GM12801 (cell line): ENCODE measurements around the gene FCRL1.

Experiments used
- TF ChIP-seq, protein P1 (sequence below): IDR thresholded peaks from one replicate; pipeline ENCODE4 v1.5.1; 2011; ENCODE audit warnings: control low read depth; ENCODE audit not compliant: insufficient read length; ENCODE audit errors: extremely low read depth

Gene FCRL1

DNA sequence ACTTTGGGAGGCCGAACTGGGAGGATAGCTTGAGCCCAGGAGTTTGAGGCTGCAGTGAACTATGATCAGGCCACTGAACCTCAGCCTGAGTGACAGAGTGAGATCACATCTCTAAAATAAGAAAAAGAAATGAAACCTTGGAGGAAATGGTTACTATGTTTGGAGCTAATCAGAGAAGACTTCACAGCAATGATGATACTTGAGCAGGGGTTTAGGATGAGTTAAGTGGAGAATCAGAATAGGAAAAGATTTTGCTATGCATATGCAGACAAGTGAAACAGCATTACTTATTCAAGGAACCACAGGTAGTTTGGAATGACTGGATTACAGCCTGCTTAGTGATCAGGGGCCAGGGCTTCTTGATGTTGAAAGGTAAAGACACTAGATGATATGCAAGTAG is 23.0 kb upstream of the FCRL1 start:
- TF ChIP-seq, protein P1, sequence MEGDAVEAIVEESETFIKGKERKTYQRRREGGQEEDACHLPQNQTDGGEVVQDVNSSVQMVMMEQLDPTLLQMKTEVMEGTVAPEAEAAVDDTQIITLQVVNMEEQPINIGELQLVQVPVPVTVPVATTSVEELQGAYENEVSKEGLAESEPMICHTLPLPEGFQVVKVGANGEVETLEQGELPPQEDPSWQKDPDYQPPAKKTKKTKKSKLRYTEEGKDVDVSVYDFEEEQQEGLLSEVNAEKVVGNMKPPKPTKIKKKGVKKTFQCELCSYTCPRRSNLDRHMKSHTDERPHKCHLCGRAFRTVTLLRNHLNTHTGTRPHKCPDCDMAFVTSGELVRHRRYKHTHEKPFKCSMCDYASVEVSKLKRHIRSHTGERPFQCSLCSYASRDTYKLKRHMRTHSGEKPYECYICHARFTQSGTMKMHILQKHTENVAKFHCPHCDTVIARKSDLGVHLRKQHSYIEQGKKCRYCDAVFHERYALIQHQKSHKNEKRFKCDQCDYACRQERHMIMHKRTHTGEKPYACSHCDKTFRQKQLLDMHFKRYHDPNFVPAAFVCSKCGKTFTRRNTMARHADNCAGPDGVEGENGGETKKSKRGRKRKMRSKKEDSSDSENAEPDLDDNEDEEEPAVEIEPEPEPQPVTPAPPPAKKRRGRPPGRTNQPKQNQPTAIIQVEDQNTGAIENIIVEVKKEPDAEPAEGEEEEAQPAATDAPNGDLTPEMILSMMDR, result no peak

DNA sequence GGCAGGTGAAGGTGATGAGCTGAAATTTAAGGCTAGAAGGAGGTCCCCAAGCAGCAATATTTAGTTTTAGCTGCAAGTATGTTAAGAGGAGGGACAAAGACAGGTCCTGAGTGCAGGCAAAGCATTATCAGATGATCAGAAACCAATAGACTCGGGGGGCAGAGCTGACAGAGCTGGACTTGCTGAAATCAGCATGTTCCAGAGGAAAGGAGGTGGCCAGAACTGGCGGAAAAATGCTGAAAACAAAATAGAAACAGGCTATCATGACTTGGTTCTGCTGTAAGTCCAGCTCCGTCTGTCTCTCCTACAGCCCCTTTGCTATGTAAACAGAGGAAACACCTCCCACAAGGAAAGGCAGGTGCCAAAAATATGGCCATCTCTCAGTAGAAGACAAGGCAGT is 21.8 kb upstream of the FCRL1 start, which contains the start of gene CD5L:
Gene CD5L, minus strand, starts transcription at position 101 of the 400 bp plus-strand sequence. CDS start 107 bp downstream, outside the sequence.
- TF ChIP-seq, protein P1, result no peak

DNA sequence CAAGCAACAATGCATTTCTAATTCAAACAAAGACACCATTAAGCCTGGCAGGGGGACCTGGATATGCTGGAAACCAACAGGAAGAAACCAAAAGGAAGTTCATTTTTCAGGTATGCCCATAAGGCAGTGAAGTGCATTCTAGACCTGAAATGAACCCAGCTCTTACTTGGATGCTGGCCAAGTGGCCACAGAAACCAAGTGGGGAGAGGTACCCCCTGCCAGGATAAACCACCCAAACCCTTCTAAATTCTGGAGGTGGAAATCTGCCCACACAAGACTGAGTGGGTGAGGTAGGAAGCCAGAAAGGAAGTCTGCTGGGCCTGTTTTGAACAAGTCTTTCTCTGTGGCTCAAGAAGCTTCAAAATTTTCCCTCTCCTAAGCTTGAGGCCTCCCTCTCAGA is 19.0 kb upstream of the FCRL1 start:
- TF ChIP-seq, protein P1, result no peak

DNA sequence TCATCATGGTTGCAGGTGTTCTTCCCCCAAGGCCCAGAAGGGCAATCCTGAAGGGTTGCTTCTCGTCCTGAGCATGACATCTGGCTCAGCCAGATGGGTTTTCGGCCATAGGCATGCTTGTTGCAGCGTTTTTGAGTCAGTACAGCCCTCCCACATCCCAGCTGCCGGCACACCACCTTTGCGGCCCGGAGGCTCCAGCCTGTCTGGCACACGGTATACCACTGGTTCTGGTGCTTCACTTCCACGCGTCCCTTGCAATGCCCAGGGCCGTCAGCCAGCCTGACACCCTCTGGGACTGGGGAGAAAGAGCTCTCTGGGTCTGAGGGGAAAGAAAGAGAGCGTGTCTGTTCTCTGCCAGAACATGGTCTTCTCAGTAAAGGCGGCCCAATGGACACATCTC is 14.5 kb upstream of the FCRL1 start:
- TF ChIP-seq, protein P1, result no peak

DNA sequence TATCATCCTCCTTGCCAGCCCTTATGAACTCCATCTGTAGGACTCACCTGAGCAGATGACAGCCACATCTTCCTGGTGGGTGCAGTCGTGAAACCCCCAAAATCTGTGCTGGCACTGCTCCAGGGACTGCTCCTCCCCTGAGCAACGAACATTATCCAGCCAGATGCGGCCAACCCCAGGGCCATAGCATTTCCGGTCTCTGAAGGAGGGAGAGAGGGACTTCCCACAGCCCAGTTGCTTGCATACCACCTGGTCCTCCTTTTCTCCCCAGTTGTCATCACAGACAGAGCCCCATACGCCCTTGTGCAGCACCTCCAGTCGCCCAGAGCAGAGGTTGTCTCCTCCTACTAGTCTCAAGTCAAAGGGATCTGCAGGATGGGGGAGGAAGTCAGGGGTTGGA is 13.2 kb upstream of the FCRL1 start:
- TF ChIP-seq, protein P1, result no peak

DNA sequence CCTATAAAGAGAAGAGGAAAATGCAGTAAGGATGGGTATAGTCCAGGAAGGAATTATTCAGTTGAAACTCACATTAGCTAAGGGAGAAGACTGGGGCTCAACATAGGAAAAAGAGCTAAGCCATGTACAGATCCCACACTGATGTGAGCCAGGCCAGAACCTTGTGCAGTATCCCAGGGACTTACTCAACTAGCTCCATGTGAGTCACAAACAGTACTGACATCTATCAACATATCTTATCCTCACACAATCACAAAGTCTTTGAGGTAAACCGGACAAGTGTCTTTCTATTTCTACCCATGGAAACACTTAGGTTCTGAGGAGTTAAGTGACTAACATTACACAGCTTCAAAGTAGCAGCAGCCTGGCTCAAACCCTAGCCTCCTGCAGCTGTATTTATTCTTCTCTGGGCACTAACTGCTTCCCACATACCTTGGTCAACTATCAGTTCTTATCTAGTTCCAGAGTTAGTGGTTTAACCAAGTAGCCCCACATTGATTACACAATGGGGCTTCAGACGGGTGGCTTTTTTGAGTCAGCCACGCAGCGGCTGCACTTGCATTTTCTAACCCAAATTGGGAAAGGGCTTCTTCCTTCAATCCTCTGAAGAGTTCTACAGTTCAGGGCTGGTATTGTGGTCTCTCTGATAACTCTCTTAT is 12.2 kb upstream of the FCRL1 start:
- TF ChIP-seq, protein P1, result no peak

DNA sequence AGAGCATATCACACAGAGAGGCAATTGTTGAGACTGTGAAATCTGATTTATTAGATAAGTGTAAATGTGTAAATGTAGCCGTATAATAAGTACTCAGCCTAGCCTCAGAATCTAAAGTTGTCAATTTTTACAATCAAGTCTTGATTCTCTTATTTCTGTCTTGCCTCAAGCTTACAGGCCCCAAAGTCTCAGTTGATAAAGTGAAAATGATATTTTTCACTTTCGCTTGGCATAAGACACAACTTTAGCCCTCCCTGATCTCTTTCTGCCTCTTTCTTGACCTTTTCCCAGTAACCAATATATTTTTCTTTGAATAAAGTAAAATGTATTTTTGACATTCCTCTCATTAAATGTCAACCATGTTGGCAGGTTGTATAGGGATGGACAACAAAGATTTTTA is 11.0 kb upstream of the FCRL1 start:
- TF ChIP-seq, protein P1, result no peak
